Neutrophil (primary cell): ENCODE results near the gene TTC23.
"Not testable (repeated sequence)": the region's sequence is repeated elsewhere in the genome, so short reads cannot be mapped to it uniquely, and the experiment has no call there.

Experiments used
- H3K27ac ChIP-seq: fragments of 200-600 bp; sonication (generic); 2 replicates; pipeline ENCODE4 v1.5.1; 2016; ENCODE audit warnings: mild to moderate bottlenecking, moderate library complexity
- H3K27me3 ChIP-seq: fragments of 200-600 bp; sonication (generic); 2 replicates; pipeline ENCODE4 v1.6.0; 2016; ENCODE audit warnings: mild to moderate bottlenecking
- H3K36me3 ChIP-seq: fragments of 200-600 bp; sonication (generic); 2 replicates; pipeline ENCODE4 v1.5.1; 2017
- H3K4me1 ChIP-seq, 2 experiments: fragments of 200-600 bp in 1 of 2; sonication (generic) in 1 of 2; 1 replicate in 1 of 2; 2 replicates in 1 of 2; pipeline versions ENCODE4 v1.5.1 to v1.6.1; 2013 to 2016; ENCODE audit warnings: low read depth in 1 of 2, low read length in 1 of 2, mild to moderate bottlenecking in 1 of 2, moderate library complexity in 1 of 2; ENCODE audit not compliant: control insufficient read depth in 1 of 2, insufficient read depth in 1 of 2
- H3K4me3 ChIP-seq, 2 experiments: fragments of 200-600 bp in 1 of 2; sonication (generic) in 1 of 2; 1 replicate in 1 of 2; 2 replicates in 1 of 2; pipeline ENCODE4 v1.5.1; 2013 to 2016; ENCODE audit warnings: low read depth in 1 of 2, low read length in 1 of 2, mild to moderate bottlenecking in 1 of 2, moderate library complexity in 1 of 2
- H3K9me3 ChIP-seq: fragments of 200-600 bp; sonication (generic); 2 replicates; pipeline ENCODE4 v1.5.1; 2016
- TF ChIP-seq, protein P1 (sequence below): fragments of 200-600 bp; sonication (generic); IDR thresholded peaks from 2 replicates; pipeline ENCODE4 v1.5.1; 2016; ENCODE audit warnings: antibody characterized with exemption

TTC23 gene

GRCh38 chr15:99239545-99240198 lies 9.7 kb downstream of the TTC23 start:
- Histone ChIP-seq H3K9me3 (no peaks in the 10 kb centered on the region), H3K4me3 (no peak overlapping the region), H3K27me3 (no peaks in the 10 kb centered on the region), H3K36me3 (no peaks in the 10 kb centered on the region), H3K4me1 (no peaks in the 10 kb centered on the region), H3K27ac (no peak overlapping the region)
- TF ChIP-seq, protein P1, sequence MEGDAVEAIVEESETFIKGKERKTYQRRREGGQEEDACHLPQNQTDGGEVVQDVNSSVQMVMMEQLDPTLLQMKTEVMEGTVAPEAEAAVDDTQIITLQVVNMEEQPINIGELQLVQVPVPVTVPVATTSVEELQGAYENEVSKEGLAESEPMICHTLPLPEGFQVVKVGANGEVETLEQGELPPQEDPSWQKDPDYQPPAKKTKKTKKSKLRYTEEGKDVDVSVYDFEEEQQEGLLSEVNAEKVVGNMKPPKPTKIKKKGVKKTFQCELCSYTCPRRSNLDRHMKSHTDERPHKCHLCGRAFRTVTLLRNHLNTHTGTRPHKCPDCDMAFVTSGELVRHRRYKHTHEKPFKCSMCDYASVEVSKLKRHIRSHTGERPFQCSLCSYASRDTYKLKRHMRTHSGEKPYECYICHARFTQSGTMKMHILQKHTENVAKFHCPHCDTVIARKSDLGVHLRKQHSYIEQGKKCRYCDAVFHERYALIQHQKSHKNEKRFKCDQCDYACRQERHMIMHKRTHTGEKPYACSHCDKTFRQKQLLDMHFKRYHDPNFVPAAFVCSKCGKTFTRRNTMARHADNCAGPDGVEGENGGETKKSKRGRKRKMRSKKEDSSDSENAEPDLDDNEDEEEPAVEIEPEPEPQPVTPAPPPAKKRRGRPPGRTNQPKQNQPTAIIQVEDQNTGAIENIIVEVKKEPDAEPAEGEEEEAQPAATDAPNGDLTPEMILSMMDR, result no peak

DNA sequence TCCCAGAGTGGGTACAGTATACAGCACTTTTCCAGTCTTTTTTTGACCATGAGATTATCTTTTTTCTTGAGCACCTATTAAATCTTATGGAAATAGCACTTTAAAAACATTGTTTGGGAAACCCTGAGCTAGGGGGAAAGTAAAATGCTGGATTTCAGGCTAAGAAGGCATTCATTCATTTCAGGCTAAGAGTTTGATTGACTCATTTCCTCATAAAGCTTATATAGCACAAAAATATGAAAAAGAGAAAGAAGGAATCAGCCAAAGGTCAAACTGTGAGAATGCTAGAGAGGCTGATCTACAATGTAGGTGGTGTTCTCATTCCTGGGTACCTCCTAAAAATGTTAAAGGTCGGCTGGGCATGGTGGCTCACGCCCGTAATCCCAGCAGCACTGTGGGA lies 10.5 kb downstream of the TTC23 start:
- Histone ChIP-seq H3K9me3 (no peaks in the 10 kb centered on the region), H3K27me3 (no peaks in the 10 kb centered on the region), H3K36me3 (no peaks in the 10 kb centered on the region), H3K4me1 (no peaks in the 10 kb centered on the region), H3K27ac (no peak overlapping the region), H3K4me3 (no peak overlapping the region)
- TF ChIP-seq, protein P1, result no peak

DNA sequence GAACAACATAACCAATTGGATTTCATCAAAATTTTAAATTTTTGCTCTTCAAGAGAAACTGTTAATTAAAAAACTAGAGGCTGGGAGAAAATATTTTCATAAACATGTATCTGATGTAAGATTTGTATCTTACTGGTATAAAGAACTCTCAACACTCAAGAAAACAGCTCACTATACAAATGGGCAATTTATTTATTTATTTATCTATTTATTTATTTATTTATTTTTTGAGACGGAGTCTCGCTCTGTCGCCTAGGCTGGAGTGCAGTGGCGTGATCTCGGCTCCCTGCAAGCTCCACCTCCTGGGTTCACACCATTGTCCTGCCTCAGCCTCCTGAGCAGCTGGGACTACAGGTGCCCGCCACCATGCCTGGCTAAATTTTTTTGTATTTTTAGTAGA lies 15.2 kb downstream of the TTC23 start:
- not testable (repeated sequence) for H3K9me3 ChIP-seq, H3K4me1 ChIP-seq, H3K36me3 ChIP-seq

DNA sequence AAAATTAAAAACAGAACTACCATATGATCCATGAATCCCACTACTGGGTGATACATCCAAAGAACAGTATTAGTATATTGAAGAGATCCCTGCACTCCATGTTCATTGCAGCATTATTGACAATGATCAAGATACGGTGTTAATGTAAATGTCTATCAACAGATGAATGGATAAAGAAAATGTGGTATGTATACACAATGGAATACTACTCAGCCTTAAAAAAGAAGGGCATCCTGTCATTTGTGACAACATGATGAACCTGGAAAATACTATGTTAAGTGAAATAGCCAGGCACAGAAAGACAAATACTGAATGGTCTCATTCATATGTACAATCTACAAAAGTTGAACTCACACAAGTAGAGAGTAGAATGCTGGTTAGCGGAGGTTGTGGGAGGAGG lies 16.6 kb downstream of the TTC23 start:
- TF ChIP-seq, protein P1, result no peak

More for the DNA sequence above, 15.2 kb downstream of the TTC23 start:
- H3K27ac ChIP-seq, H3K4me3 ChIP-seq, H3K27me3 ChIP-seq: not testable (repeated sequence)

DNA sequence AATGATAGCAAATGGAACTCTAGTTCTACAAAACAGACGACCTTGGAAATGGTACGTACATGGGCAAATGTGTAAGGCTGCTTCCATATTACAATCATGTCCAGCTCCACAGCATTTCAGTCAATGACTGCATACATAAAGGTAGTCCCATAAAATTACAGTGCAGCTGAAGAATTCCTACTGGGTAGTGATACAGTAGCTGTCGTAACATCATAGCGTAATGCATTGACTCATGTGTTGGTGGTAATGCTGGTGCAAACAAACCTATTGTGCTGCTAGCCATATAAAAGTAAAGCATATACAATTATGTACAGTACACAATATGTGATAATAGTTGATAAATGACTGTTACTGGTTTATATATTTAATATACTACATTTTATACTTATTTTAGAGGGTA lies 18.5 kb downstream of the TTC23 start:
- Histone ChIP-seq H3K9me3 (no peaks in the 10 kb centered on the region), H3K4me3 (no peak overlapping the region), H3K27ac (no peak overlapping the region), H3K27me3 (no peaks in the 10 kb centered on the region), H3K36me3 (no peaks in the 10 kb centered on the region), H3K4me1 (no peaks in the 10 kb centered on the region)
- TF ChIP-seq, protein P1, result no peak

More for the DNA sequence above, 16.6 kb downstream of the TTC23 start:
- H3K9me3 ChIP-seq, result no peaks in the 10 kb centered on the region
- no peaks in the 10 kb centered on the region for H3K27me3 ChIP-seq
- no peak overlapping the region for H3K4me3 ChIP-seq
- H3K36me3 ChIP-seq, result no peaks in the 10 kb centered on the region
- no peaks in the 10 kb centered on the region for H3K4me1 ChIP-seq
- H3K27ac ChIP-seq, result no peak overlapping the region

- Histone ChIP-seq H3K27me3 (no peaks in the 10 kb centered on the region), H3K36me3 (no peaks in the 10 kb centered on the region), H3K4me3 (no peak overlapping the region), H3K4me1 (no peaks in the 10 kb centered on the region), H3K27ac (no peak overlapping the region), H3K9me3 (no peaks in the 10 kb centered on the region)
- TF ChIP-seq, protein P1, result no peak
These were observed 21.1 kb downstream of the TTC23 start for GRCh38 chr15:99228120-99228770.
